HL-60 (cell line): Measurements from ENCODE around the gene ZKSCAN4.

Source experiments
- DNase-seq, 2 experiments: peaks; one replicate each; pipeline ENCODE4 v3.0.0-alpha.2; 2010 to 2020; ENCODE audit warnings: low read depth in 1 of 2, low spot score in 1 of 2
- H3K27ac ChIP-seq: fragments of 250-450 bp; sonication (Bioruptor Pico); replicated peaks from 2 replicates; pipeline ENCODE4 v1.5.1; 2020; ENCODE audit warnings: mild to moderate bottlenecking, moderate library complexity
- H3K27me3 ChIP-seq: fragments of 250-450 bp; sonication (Bioruptor Pico); 2 replicates; pipeline ENCODE4 v1.5.1; 2021; ENCODE audit warnings: mild to moderate bottlenecking, moderate library complexity; ENCODE audit not compliant: insufficient read depth, poor library complexity, severe bottlenecking
- H3K4me3 ChIP-seq: replicated peaks from 2 replicates; pipeline ENCODE4 v1.5.1; 2011; ENCODE audit warnings: mild to moderate bottlenecking, control low read depth, low read length; ENCODE audit not compliant: insufficient read depth
- CTCF ChIP-seq: IDR thresholded peaks from one replicate; pipeline ENCODE4 v1.5.1; 2011; ENCODE audit warnings: low read length, control low read depth, inconsistent platforms; ENCODE audit not compliant: insufficient read depth
- GABPA ChIP-seq: IDR thresholded peaks from 2 replicates; pipeline ENCODE4 v1.6.1; 2012; ENCODE audit warnings: low read depth
- POLR2AphosphoS5 ChIP-seq: IDR thresholded peaks from 2 replicates; pipeline ENCODE4 v1.6.1; 2012; ENCODE audit warnings: low read depth
- SPI1 ChIP-seq: IDR thresholded peaks from 2 replicates; pipeline ENCODE4 v1.6.1; 2012; ENCODE audit warnings: low read depth, mild to moderate bottlenecking, borderline replicate concordance
- TF ChIP-seq, protein P1 (sequence below): IDR thresholded peaks from 2 replicates; pipeline ENCODE4 v1.6.1; 2012; ENCODE audit warnings: low read depth; ENCODE audit not compliant: insufficient replicate concordance

Gene ZKSCAN4

DNA sequence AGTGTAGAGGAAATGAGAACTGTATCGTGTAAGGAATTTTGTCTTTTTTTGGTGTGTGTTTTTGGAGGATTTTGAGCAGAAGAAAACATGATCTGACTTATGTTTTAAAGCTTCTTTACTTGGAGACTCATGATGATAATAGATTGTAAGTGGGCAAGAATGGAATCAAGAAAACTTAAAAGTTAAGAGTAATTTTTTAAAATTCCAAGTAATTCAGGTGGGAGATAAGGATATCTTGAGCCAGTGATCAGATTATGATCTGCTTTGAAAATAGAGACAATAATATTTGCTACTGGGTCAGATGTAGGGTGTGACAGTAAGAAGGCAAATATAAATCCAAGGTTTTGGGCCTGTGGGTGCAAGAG is 15.6 kb upstream of the ZKSCAN4 start:
- H3K27me3 ChIP-seq, result no peaks in the 10 kb centered on the region
- peak overlapping the region; percentile 80 for H3K4me3 ChIP-seq
- peak overlapping the region; percentile 87 for H3K27ac ChIP-seq
- no peak for DNase-seq
- TF ChIP-seq SPI1 (no peak), POLR2AphosphoS5 (no peak), CTCF (no peak), GABPA (no peak)
- TF ChIP-seq, protein P1, sequence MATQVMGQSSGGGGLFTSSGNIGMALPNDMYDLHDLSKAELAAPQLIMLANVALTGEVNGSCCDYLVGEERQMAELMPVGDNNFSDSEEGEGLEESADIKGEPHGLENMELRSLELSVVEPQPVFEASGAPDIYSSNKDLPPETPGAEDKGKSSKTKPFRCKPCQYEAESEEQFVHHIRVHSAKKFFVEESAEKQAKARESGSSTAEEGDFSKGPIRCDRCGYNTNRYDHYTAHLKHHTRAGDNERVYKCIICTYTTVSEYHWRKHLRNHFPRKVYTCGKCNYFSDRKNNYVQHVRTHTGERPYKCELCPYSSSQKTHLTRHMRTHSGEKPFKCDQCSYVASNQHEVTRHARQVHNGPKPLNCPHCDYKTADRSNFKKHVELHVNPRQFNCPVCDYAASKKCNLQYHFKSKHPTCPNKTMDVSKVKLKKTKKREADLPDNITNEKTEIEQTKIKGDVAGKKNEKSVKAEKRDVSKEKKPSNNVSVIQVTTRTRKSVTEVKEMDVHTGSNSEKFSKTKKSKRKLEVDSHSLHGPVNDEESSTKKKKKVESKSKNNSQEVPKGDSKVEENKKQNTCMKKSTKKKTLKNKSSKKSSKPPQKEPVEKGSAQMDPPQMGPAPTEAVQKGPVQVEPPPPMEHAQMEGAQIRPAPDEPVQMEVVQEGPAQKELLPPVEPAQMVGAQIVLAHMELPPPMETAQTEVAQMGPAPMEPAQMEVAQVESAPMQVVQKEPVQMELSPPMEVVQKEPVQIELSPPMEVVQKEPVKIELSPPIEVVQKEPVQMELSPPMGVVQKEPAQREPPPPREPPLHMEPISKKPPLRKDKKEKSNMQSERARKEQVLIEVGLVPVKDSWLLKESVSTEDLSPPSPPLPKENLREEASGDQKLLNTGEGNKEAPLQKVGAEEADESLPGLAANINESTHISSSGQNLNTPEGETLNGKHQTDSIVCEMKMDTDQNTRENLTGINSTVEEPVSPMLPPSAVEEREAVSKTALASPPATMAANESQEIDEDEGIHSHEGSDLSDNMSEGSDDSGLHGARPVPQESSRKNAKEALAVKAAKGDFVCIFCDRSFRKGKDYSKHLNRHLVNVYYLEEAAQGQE, result no peak

GRCh38 chr6:28266962-28267694 is 15.1 kb upstream of the ZKSCAN4 start, which contains the start of gene ZSCAN26:
Gene ZSCAN26 (plus strand): TSS chr6:28267143. CDS start chr6:28271920, 4,777 bp downstream.
- Histone ChIP-seq H3K27ac (peak within 1 kb of the TSS; percentile 87), H3K27me3 (no peaks in the 10 kb centered on the region), H3K4me3 (peak within 1 kb of the TSS; percentile 80)
- peak; percentile 89 to 90 for DNase-seq
- TF ChIP-seq GABPA (no peak; the same call in 1 of the 2 replicates), CTCF (no peak), SPI1 (no peak), POLR2AphosphoS5 (peak; percentile 67)
- TF ChIP-seq, protein P1, result peak; percentile 32

DNA sequence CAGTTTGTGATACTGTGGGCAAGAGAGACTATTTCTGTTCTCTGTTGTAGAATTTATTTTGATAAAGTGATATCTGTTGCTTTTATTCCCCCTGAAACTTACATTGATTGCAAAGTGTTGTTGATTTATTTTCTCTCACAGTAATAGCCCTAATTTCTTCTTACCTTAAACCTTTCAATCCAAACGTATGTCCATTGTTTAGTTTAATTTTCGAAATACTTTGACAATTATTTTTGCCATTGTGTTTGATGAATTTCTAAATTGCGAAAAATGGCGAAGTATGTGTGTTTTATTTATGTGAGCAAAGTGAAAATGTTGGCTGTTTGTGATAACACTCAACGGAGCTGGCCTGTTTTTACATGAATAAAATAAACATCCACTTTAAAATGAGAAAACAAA is 14.5 kb upstream of the ZKSCAN4 start:
- TF ChIP-seq CTCF (no peak), POLR2AphosphoS5 (no peak), SPI1 (no peak), GABPA (no peak)
- TF ChIP-seq, protein P1, result no peak
- H3K4me3 ChIP-seq, result peak overlapping the region; percentile 80
- no peak for DNase-seq
- peak overlapping the region; percentile 87 for H3K27ac ChIP-seq
- H3K27me3 ChIP-seq, result no peaks in the 10 kb centered on the region
